Endothelial cell (in vitro differentiated cells): ENCODE measurements around the gene SGPP1. TPM values are rescaled to one million over a fixed set of nuclear protein-coding genes. Genes with fewer than 3 reads are reported as not detected.

ENCODE experiments used
- DNase-seq: peaks from one replicate; pipeline ENCODE4 v3.0.0; 2021; ENCODE audit warnings: low spot score
- H3K27ac Mint-ChIP-seq: one replicate; pipeline ENCODE4 v1.8.0; 2021; ENCODE audit warnings: mixed read lengths, inconsistent platforms; ENCODE audit not compliant: unreplicated experiment
- H3K27me3 Mint-ChIP-seq: one replicate; pipeline ENCODE4 v1.8.0; 2021; ENCODE audit warnings: mild to moderate bottlenecking, moderate library complexity, mixed read lengths, inconsistent platforms; ENCODE audit not compliant: unreplicated experiment
- H3K36me3 Mint-ChIP-seq: one replicate; pipeline ENCODE4 v1.8.0; 2021; ENCODE audit warnings: mild to moderate bottlenecking, low read depth, mixed read lengths, inconsistent platforms; ENCODE audit not compliant: unreplicated experiment
- H3K4me1 Mint-ChIP-seq: one replicate; pipeline ENCODE4 v1.8.0; 2021; ENCODE audit warnings: mild to moderate bottlenecking, mixed read lengths, inconsistent platforms; ENCODE audit not compliant: unreplicated experiment
- H3K4me3 Mint-ChIP-seq: one replicate; pipeline ENCODE4 v1.8.0; 2021; ENCODE audit warnings: mild to moderate bottlenecking, mixed read lengths, inconsistent platforms; ENCODE audit not compliant: unreplicated experiment
- H3K9me3 Mint-ChIP-seq: one replicate; pipeline ENCODE4 v1.8.0; 2021; ENCODE audit warnings: mixed read lengths, inconsistent platforms; ENCODE audit not compliant: unreplicated experiment
- CTCF ChIP-seq: fragments of 200-600 bp; sonication (generic); IDR thresholded peaks from one replicate; pipeline ENCODE4 v1.5.0; 2021; ENCODE audit warnings: antibody characterized with exemption; ENCODE audit not compliant: unreplicated experiment
- total RNA-seq: library from RNA; stranded (reverse); fragmentation: NEBNext Ultra II Directional; extraction: Animal tissue kit (Norgen Biotek cat#: 25700); gene quantifications from one replicate; pipeline ENCODE4 v1.2.1, GENCODE V29; 2021; ENCODE audit not compliant: unreplicated experiment

SGPP1 gene
- total RNA-seq, 1 donor from 2014 or later, result 7.9 TPM

GRCh38 chr14:63766611-63767010 is 38.7 kb upstream of the SGPP1 start:
- Mint-ChIP-seq H3K27ac (no peak overlapping the region), H3K4me3 (no peak overlapping the region), H3K27me3 (no peaks in the 10 kb centered on the region), H3K36me3 (no peaks in the 10 kb centered on the region), H3K4me1 (peaks cover 5% of the 10 kb centered on the region), H3K9me3 (no peaks in the 10 kb centered on the region)
- DNase-seq, result no peak
- TF ChIP-seq CTCF, result no peak

GRCh38 chr14:63764620-63765139 is 36.8 kb upstream of the SGPP1 start:
- H3K36me3 Mint-ChIP-seq, result no peaks in the 10 kb centered on the region
- peaks cover 12% of the 10 kb centered on the region for H3K4me1 Mint-ChIP-seq
- H3K9me3 Mint-ChIP-seq, result no peaks in the 10 kb centered on the region
- no peak overlapping the region for H3K4me3 Mint-ChIP-seq
- no peak overlapping the region for H3K27ac Mint-ChIP-seq
- no peak for TF ChIP-seq CTCF
- no peaks in the 10 kb centered on the region for H3K27me3 Mint-ChIP-seq
- no peak for DNase-seq

GRCh38 chr14:63764103-63764502 is 36.2 kb upstream of the SGPP1 start:
- no peak for TF ChIP-seq CTCF
- H3K9me3 Mint-ChIP-seq, result no peaks in the 10 kb centered on the region
- no peaks in the 10 kb centered on the region for H3K27me3 Mint-ChIP-seq
- H3K4me1 Mint-ChIP-seq, result peaks cover 13% of the 10 kb centered on the region
- no peak for DNase-seq
- H3K36me3 Mint-ChIP-seq, result no peaks in the 10 kb centered on the region
- H3K27ac Mint-ChIP-seq, result no peak overlapping the region
- H3K4me3 Mint-ChIP-seq, result no peak overlapping the region

- H3K4me1 Mint-ChIP-seq, result peaks cover 10% of the 10 kb centered on the region
- DNase-seq, result no peak
- H3K27me3 Mint-ChIP-seq, result no peaks in the 10 kb centered on the region
- no peaks in the 10 kb centered on the region for H3K9me3 Mint-ChIP-seq
- TF ChIP-seq CTCF, result no peak
- peak overlapping the region; percentile 62 for H3K27ac Mint-ChIP-seq
- H3K36me3 Mint-ChIP-seq, result no peaks in the 10 kb centered on the region
- no peak overlapping the region for H3K4me3 Mint-ChIP-seq
These were observed 33.7 kb upstream of the SGPP1 start for GRCh38 chr14:63761351-63762117.

GRCh38 chr14:63760014-63760413 is 32.1 kb upstream of the SGPP1 start:
- no peak for DNase-seq
- H3K4me3 Mint-ChIP-seq, result no peak overlapping the region
- H3K4me1 Mint-ChIP-seq, result peaks cover 8% of the 10 kb centered on the region
- H3K9me3 Mint-ChIP-seq, result no peaks in the 10 kb centered on the region
- H3K27me3 Mint-ChIP-seq, result no peaks in the 10 kb centered on the region
- H3K36me3 Mint-ChIP-seq, result no peaks in the 10 kb centered on the region
- H3K27ac Mint-ChIP-seq, result no peak overlapping the region
- no peak for TF ChIP-seq CTCF
